ENCODE results near the gene MOB2. TPM values are rescaled to one million over a fixed set of nuclear protein-coding genes. Genes with fewer than 3 reads are reported as not detected.

The MOB2 gene
- total and polyA plus RNA-seq, 8 donors = 13.7 to 30.4 (median 18.2) TPM

DNA sequence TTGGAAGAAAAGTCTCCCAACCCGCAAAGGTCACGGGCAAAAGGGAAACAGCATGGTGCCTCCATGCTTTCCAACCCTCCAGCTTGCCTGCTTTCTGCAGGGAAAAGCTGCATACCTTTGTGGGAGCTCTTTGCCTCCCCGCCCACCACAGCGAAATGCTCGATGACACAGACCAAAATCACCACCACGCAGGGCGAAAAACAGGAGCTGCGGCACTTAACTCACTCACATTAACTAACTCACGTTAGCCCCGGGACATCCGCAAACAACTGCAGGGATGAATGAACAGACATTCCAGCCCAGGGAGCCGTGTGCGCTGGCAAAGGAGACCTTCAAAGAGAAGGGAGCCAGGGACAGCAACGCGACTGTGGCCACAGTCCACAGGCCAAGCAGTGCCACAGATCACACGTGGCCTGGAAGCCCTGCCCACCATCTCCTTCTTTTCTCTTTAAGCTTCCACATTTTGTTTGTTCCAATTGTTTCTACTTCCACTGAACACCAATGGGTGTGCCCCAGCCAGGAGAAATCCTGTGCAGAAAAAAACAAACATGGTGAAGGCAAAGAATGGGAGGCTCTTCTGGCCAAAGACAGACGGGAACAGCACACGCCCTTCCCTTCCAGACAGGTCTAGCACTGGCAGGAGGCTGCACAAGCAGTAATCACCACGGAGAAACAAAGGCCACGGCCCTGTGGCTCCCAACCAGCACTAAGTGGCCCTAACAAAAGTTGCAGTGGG lies 46.2 kb upstream of the MOB2 start:
- DNase-seq (peak in 1 of 6 donors; percentile 19), FAIRE-seq (no peak), ATAC-seq (no peak)
- intact Hi-C loops (cut with DNase I) = no loop called here
- no peaks in the 10 kb centered on the region for H3K9me3 ChIP-seq
- H3K4me1 ChIP-seq = no peaks in the 10 kb centered on the region
- H3K27ac ChIP-seq = no peak overlapping the region
- TF ChIP-seq, protein P1, sequence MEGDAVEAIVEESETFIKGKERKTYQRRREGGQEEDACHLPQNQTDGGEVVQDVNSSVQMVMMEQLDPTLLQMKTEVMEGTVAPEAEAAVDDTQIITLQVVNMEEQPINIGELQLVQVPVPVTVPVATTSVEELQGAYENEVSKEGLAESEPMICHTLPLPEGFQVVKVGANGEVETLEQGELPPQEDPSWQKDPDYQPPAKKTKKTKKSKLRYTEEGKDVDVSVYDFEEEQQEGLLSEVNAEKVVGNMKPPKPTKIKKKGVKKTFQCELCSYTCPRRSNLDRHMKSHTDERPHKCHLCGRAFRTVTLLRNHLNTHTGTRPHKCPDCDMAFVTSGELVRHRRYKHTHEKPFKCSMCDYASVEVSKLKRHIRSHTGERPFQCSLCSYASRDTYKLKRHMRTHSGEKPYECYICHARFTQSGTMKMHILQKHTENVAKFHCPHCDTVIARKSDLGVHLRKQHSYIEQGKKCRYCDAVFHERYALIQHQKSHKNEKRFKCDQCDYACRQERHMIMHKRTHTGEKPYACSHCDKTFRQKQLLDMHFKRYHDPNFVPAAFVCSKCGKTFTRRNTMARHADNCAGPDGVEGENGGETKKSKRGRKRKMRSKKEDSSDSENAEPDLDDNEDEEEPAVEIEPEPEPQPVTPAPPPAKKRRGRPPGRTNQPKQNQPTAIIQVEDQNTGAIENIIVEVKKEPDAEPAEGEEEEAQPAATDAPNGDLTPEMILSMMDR (IDR thresholded peaks at IDR 0.05) = no peak
- no peaks in the 10 kb centered on the region for H3K27me3 ChIP-seq
- 78 to 79% methylated on average over 20 of the region's 20 CpGs for WGBS, 2 donors
- H3K36me3 ChIP-seq = no peaks in the 10 kb centered on the region
- H3K4me3 ChIP-seq = no peak overlapping the region

- intact Hi-C loops (cut with DNase I) = no loop called here
- ATAC-seq = peak in 3 of 4 donors; percentile 45 to 55 (median 47)
- no peaks in the 10 kb centered on the region for H3K4me1 ChIP-seq
- FAIRE-seq = no peak
- WGBS, 2 donors = 81 to 83% methylated on average over 17 of the region's 17 CpGs
- no peaks in the 10 kb centered on the region for H3K27me3 ChIP-seq
- no peaks in the 10 kb centered on the region for H3K36me3 ChIP-seq
- H3K27ac ChIP-seq = peak overlapping the region in 1 of 4 donors; percentile 6
- H3K4me3 ChIP-seq = no peak overlapping the region
- TF ChIP-seq, protein P1 (IDR thresholded peaks at IDR 0.05) = no peak
- H3K9me3 ChIP-seq = no peaks in the 10 kb centered on the region
- peak in 2 of 6 donors; percentile 29 to 60 for DNase-seq
Measured at GRCh38 chr11:1532014-1532586, 45.5 kb upstream of the MOB2 start.

- TF ChIP-seq, protein P1 (IDR thresholded peaks at IDR 0.05) = no peak
- WGBS, 2 donors = 66 to 67% methylated on average over 12 of the region's 12 CpGs
- peak in 1 of 6 donors; percentile 27 for DNase-seq
- H3K27me3 ChIP-seq = no peaks in the 10 kb centered on the region
- ATAC-seq = peak in 2 of 4 donors; percentile 55 to 56
- intact Hi-C loops (cut with DNase I) = no loop called here
- no peaks in the 10 kb centered on the region for H3K36me3 ChIP-seq
- H3K4me1 ChIP-seq = no peaks in the 10 kb centered on the region
- H3K27ac ChIP-seq = peak overlapping the region in 1 of 4 donors; percentile 6
- no peak for FAIRE-seq
- H3K9me3 ChIP-seq = no peaks in the 10 kb centered on the region
- H3K4me3 ChIP-seq = no peak overlapping the region
Measured at GRCh38 chr11:1531449-1532013, 45.0 kb upstream of the MOB2 start.

DNA sequence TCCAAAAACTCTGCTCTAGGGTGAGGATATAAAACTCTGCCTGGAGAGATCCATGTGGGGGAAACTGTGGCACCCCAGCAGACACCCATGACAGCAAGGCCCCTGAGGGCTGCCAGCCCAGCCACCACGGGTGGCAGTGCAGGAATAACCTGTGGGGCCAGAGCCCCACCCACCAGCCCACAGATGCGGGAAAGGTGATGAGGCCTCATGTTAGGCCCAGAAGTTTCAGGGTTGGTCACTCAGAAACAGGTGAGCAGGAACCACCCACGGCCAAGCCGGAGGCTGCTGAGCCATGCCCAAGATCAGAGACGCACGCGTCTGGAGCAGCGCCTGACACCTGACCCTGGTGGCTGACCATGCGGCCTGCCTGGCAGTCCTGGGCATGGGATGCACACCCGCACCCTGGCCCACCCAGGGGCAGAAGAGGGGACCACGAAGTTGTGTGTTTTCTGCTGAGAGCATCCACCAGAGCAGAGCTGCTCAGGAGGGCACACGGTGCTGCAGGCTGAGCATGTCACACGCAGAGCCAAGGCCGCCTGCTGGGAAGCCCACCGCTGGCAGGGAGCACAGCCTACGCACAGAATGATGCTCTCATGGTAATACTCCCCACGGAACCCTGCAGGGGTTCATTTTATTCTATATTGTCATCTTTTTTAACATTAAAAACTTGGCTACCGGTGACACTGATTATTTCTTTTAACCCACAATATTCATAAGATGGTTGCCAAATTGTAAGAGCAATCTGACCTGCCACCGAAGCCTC lies 44.3 kb upstream of the MOB2 start:
- TF ChIP-seq, protein P1 (IDR thresholded peaks at IDR 0.05) = no peak
- Histone ChIP-seq H3K4me3 (no peak overlapping the region), H3K36me3 (no peaks in the 10 kb centered on the region), H3K27ac (no peak overlapping the region), H3K27me3 (no peaks in the 10 kb centered on the region), H3K9me3 (no peaks in the 10 kb centered on the region), H3K4me1 (no peaks in the 10 kb centered on the region)
- FAIRE-seq (no peak), DNase-seq (peak in 2 of 6 donors; percentile 15 to 55), ATAC-seq (no peak)
- WGBS, 2 donors = 89% methylated on average over 18 to 19 of the region's 19 CpGs
- intact Hi-C loops (cut with DNase I) = no loop called here

All from pancreas (tissue), 10 donors.